Activated effector memory CD4-positive, alpha-beta T cell treated with anti-CD3 and anti-CD28 coated beads, Interleukin-2, amount 50 U/mL, for 16 hours (primary cell): ENCODE measurements around the gene PRKG1.

Experiments
- DNase-seq: peaks from one replicate; pipeline ENCODE4 v3.0.0-alpha.2; 2020

Gene PRKG1

DNA sequence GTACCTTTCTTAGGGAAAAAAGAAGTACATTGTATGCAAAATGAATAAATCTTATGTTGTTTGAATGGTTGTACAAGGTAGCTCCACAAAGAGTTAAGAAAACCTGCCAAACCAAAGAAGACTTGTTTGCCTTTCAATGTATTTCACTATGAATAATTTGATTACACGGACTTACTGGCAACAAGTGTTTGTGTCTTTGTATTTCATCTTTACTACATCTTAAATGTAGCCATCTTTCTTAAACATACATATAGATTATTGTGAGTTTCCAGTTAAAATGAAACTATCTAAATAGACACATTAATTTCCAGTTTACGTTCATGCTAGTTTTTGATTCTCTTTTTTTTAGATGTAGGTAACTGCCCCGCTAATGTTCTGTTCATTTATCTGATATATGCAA lies 2.8 kb downstream of the PRKG1 start:
- no peak for DNase-seq

DNA sequence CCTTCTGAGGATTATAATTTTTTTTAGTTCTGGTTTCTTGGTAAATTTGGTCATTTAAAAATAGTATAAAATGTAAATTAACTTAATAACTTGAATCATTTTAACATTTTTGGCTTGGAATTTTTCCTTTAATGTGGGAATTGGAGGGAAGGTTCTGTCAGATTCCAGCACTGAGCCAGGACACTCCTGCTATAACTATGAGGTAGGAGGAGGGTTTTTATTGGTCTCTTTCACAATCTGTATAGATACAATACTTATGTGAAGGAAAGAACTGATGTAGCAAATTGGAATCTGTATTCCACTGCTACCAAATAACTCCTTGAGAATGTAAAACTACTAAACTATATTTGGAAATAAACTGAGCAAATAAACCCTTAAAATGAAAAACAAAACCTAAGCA lies 3.2 kb downstream of the PRKG1 start:
- no peak for DNase-seq

- DNase-seq, result no peak
These were observed 5.0 kb downstream of the PRKG1 start for GRCh38 chr10:51079331-51079730.

- DNase-seq, result no peak
These were observed 5.5 kb downstream of the PRKG1 start for GRCh38 chr10:51079766-51080165.

- no peak for DNase-seq
These were observed 6.2 kb downstream of the PRKG1 start for GRCh38 chr10:51080311-51081006.

DNA sequence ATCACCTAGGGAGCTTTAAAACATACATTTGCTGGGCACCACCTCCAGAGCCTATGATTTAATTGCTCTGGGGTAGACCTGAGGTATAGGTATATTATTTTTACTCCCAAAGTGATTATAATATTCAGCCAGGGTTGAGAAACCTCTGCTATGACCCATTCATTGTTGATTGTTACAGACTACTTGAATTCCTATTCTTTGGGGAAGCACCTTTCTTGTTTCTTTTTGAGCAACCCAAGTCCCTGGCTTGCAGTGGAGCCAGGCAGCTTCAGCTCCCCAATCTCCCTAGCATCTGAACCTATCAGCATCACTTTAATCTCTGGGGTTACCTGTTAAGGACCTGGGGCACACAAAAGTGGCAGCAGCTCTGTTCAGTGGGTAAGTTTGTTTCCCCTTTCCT lies 8.6 kb downstream of the PRKG1 start:
- DNase-seq, result no peak

DNA sequence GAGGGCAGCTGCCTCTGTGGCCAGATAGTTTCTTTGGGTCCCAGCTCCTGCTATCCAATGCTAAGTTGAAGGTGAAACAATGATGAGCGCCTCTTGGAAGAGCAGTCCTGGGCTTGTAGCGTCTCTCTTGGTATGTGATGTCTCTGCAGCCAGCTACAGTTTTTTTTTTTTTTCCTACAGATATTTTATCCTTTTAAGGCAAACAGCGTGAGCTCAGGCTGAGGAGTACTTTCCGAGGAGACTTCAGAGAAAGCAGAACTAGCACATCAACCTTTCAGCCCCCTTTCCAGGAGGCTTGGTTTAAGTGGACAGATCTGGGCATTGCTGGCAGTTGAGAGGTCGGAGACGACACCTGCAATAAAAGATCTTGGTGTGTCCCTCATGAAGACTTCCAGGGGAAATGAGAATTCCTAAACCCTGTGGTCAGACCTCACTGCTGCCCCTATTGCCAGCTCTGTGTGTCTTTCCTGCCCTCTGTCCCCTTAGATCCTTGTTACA lies 9.1 kb downstream of the PRKG1 start:
- DNase-seq, result no peak

DNA sequence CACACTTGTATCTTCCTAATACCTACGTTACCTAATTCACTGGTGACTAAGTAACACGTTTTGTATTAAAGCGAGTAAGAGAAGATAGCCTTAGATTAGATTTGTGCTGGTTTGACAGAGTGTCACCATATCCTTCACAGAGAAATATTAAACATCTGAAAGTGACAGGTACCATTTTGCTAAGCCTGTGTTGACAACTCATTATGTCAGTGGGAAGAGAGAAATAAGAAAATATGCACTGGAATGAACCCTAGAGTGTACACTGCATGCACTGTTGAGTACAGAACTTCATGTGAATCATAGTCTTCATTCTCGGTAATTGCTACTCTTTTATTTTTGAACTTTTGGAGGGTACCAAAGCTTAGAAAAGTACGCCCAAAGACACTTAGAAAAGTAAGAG lies 10.9 kb downstream of the PRKG1 start:
- DNase-seq, result no peak

GRCh38 chr10:51086710-51087109 lies 12.4 kb downstream of the PRKG1 start:
- DNase-seq, result no peak

GRCh38 chr10:51087114-51087513 lies 12.8 kb downstream of the PRKG1 start:
- DNase-seq, result no peak

DNA sequence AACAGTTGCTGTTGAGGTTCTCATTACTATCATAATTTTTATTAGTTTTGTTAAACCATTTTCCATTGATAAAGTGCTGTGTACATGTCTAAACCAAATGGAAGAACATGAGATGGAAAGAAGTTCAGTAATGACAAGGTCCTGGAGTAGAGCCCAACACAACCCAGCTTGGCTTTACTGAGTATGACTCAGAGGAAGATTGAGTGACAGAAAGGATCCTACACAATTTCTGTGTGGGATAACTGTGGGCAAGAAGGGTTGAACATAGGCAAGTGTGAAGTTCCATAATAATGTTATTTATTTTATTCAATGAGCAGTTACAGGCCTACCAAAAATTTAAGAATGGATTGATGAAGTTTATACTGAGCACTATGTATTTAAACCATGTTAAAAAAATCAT lies 15.9 kb downstream of the PRKG1 start:
- DNase-seq, result no peak

GRCh38 chr10:51092402-51092801 lies 18.1 kb downstream of the PRKG1 start:
- no peak for DNase-seq

DNA sequence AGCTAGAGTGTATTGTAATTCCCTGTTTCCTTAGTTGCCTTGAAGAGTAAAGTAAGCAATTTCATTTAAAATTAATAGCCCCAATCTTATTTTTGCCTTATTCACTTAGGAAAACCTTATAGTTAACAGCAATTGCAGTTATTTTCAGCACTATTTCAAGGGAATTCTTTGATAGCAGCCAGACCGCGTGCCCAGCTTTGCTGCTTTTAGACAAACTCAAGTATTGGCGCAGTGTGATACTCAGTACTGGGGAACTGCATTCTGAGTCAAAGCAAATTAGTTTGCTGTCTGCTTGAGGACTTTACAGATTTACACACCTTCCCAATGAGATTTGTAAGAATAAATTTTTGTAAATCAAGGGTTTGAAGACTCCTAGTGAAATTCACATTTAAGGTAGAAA lies 21.2 kb downstream of the PRKG1 start:
- DNase-seq, result no peak

- DNase-seq, result no peak
These were observed 23.3 kb downstream of the PRKG1 start for GRCh38 chr10:51097546-51097945.

- no peak for DNase-seq
These were observed 25.9 kb downstream of the PRKG1 start for GRCh38 chr10:51100221-51100620.

GRCh38 chr10:51103554-51104217 lies 29.4 kb downstream of the PRKG1 start:
- no peak for DNase-seq

GRCh38 chr10:51106311-51106945 lies 32.1 kb downstream of the PRKG1 start:
- no peak for DNase-seq

- DNase-seq, result no peak
These were observed 34.1 kb downstream of the PRKG1 start for GRCh38 chr10:51108406-51108805.

DNA sequence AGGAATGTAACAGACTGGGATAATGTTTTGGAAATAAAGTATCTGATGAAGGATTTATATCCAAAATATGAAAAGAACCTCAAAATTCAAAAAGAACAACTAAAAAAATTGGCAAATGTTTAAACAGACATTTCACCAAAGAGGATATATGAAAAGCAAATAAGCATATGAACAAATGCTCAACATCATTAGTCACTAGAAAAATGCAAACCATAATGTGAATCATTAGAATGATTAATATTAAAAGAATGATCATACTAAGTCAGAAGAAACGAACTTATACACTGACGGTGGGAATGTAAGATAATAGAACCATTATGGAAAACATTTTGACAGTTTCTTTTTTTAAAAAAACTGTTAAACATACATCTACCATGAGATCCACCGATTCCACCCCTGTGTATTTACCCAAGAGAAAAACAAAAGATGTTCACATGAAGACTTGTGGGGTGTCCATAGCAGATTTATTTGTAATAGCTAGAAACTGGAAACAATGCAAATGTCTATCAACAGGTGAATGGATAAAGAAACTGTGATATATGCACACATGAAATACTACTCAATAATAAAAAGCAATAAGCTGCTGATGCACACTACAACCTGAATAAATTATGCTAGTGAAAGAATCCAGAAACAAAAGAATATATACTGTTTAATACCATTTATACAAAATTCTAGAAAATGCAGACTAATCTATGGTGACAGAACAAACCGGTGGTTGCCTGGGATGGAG lies 35.7 kb downstream of the PRKG1 start:
- DNase-seq, result no peak

- no peak for DNase-seq
These were observed 37.7 kb downstream of the PRKG1 start for GRCh38 chr10:51112013-51112412.

DNA sequence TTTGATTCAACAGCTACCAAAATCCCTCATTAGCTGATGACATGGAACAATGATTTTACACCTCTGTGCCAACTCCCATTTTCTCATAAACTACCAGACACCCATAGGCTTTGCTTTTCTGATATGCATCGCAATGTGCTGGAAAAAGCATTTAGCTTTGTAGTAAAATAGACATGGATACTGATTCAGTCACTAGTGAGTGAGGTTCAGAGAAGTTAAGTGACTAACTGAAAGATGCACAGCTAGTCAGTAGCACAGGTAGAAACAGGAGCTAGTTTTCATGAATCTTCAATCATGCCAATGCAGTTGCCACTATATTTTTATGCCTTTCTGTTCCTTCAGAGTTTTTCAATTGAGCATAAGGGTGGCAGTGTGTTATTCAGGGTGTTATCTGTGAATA lies 38.7 kb downstream of the PRKG1 start:
- no peak for DNase-seq

GRCh38 chr10:51117053-51117660 lies 42.9 kb downstream of the PRKG1 start:
- DNase-seq, result no peak

- DNase-seq, result no peak
These were observed 43.5 kb downstream of the PRKG1 start for GRCh38 chr10:51117794-51118193.
